HuH-7.5 (cell line): ENCODE data around the gene ZBED6.
"Not testable (repeated sequence)": the region's sequence is repeated elsewhere in the genome, so short reads cannot be mapped to it uniquely, and the experiment has no call there.

ENCODE experiments used
- DNase-seq: peaks from one replicate; pipeline ENCODE4 v3.0.0; 2011; ENCODE audit warnings: low spot score

The ZBED6 gene

GRCh38 chr1:203795441-203796235 lies at the start of gene ZBED6, which contains the start of gene ZC3H11A:
Gene ZBED6, plus strand, starts transcription at chr1:203795623. Its CDS starts 1,900 bp downstream, at chr1:203797523.
Gene ZC3H11A, plus strand, starts transcription at chr1:203795623. Its CDS starts 21,448 bp downstream, at chr1:203817071.
- peak; percentile 88 for DNase-seq

GRCh38 chr1:203746281-203746680 lies 49.1 kb upstream of the ZBED6 start:
- no peak for DNase-seq

GRCh38 chr1:203751051-203751450 lies 44.4 kb upstream of the ZBED6 start:
- DNase-seq = no peak

- DNase-seq = not testable (repeated sequence)
Measured at GRCh38 chr1:203751618-203752361, 43.6 kb upstream of the ZBED6 start.

- DNase-seq = no peak
Measured at GRCh38 chr1:203754455-203754864, 41.0 kb upstream of the ZBED6 start.

GRCh38 chr1:203756036-203756435 lies 39.4 kb upstream of the ZBED6 start:
- DNase-seq = no peak

- DNase-seq = not testable (repeated sequence)
Measured at GRCh38 chr1:203758749-203759148, 36.7 kb upstream of the ZBED6 start.

GRCh38 chr1:203760506-203760905 lies 34.9 kb upstream of the ZBED6 start:
- DNase-seq = no peak

- not testable (repeated sequence) for DNase-seq
Measured at GRCh38 chr1:203761958-203762357, 33.5 kb upstream of the ZBED6 start.

GRCh38 chr1:203763505-203763904 lies 31.9 kb upstream of the ZBED6 start:
- DNase-seq = no peak

GRCh38 chr1:203764105-203765028 lies 31.1 kb upstream of the ZBED6 start:
- DNase-seq = no peak

GRCh38 chr1:203765029-203765837 lies 30.2 kb upstream of the ZBED6 start, which contains the start of gene LAX1:
Gene LAX1, plus strand, starts transcription at chr1:203765183. Its CDS starts 383 bp downstream, at chr1:203765566.
- DNase-seq = no peak

- DNase-seq = no peak
Measured at GRCh38 chr1:203768256-203768655, 27.2 kb upstream of the ZBED6 start.

- DNase-seq = peak; percentile 41
Measured at GRCh38 chr1:203769505-203770343, 25.7 kb upstream of the ZBED6 start.

GRCh38 chr1:203771901-203772301 lies 23.5 kb upstream of the ZBED6 start:
- no peak for DNase-seq

- no peak for DNase-seq
Measured at GRCh38 chr1:203772836-203773235, 22.6 kb upstream of the ZBED6 start.

GRCh38 chr1:203776636-203777035 lies 18.8 kb upstream of the ZBED6 start:
- no peak for DNase-seq

- DNase-seq = no peak
Measured at GRCh38 chr1:203777596-203777995, 17.8 kb upstream of the ZBED6 start.

GRCh38 chr1:203778146-203778545 lies 17.3 kb upstream of the ZBED6 start:
- DNase-seq = no peak

- DNase-seq = no peak
Measured at GRCh38 chr1:203778789-203779188, 16.6 kb upstream of the ZBED6 start.
